Ovary (tissue), 3 donors: Measurements from ENCODE around the gene TASP1.

Experiments used
- CTCF ChIP-seq, 3 donors: fragments of 450-650 bp in 2 of 3; fragments of 200-600 bp in 1 of 3; IDR thresholded peaks; one replicate each; pipeline versions ENCODE4 v1.5.1 to v1.8.0; 2016 to 2022; ENCODE audit warnings: antibody characterized with exemption in 3 of 3, mild to moderate bottlenecking in 1 of 3
- POLR2A ChIP-seq: fragments of 450-650 bp; IDR thresholded peaks from one replicate; pipeline ENCODE4 v1.6.1; 2017; ENCODE audit warnings: antibody characterized with exemption, mild to moderate bottlenecking, moderate library complexity
- donor health status: DM: no; HTN: no; CAD: no.

- TF ChIP-seq CTCF (IDR thresholded peaks at IDR 0.05): no peak
- no peak for TF ChIP-seq POLR2A
Observed at GRCh38 chr20:13654463-13655023, 15.8 kb upstream of the TASP1 start.
